HG03103 (cell line): ENCODE measurements around the gene IL26.
"Not testable (repeated sequence)": the region's sequence is repeated elsewhere in the genome, so short reads cannot be mapped to it uniquely, and the experiment has no call there.

Source experiments
- ATAC-seq: cut with Tn5 transposase; IDR thresholded peaks from one replicate; pipeline ENCODE4 v1.9.1; 2021; ENCODE audit warnings: low read depth; ENCODE audit not compliant: unreplicated experiment

The IL26 gene

GRCh38 chr12:68203460-68203875 is 22.1 kb downstream of the IL26 start:
- no peak for ATAC-seq

GRCh38 chr12:68200854-68201253 is 24.8 kb downstream of the IL26 start:
- ATAC-seq, result no peak

DNA sequence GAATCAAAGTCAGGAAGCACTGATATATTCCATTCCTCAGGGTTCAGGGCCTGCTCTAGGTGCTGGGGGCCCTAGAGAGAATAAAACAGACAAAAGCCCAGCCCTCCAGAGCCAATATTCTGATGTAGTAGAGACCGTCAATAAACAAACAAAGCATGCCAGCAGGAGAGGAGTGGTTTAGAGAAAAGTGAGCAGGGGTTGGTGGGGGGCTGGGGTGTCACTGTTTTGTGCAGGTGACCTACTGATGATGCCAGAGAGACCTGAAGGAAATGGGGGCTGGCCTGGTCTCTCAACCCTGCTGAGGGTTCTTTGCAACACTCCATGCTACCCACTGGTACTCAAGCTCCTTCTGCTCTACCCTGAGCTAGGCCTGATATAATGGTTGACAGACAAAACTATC is 26.5 kb downstream of the IL26 start:
- no peak for ATAC-seq

GRCh38 chr12:68198507-68199086 is 27.0 kb downstream of the IL26 start:
- ATAC-seq, result no peak

DNA sequence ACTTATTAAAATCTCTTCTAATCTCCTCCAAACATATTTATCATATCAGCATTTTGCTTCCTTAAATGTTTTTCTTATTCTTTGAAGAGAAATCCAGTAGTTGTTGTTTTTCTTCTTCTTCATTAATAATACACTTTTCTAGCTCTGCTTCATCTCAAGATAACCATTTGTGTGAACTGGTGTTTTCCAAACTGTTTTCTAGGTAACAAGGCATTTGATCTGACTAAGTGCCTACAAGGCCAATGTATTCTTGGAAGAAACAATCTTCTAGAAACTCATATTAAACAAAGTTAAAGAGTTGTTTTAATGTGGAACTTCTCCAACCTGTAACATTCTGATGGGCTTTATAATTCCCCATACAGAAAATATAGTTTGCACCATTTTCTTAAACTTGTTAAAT is 35.3 kb downstream of the IL26 start:
- no peak for ATAC-seq

- ATAC-seq, result no peak
Measured at GRCh38 chr12:68189821-68190242, 35.8 kb downstream of the IL26 start.

DNA sequence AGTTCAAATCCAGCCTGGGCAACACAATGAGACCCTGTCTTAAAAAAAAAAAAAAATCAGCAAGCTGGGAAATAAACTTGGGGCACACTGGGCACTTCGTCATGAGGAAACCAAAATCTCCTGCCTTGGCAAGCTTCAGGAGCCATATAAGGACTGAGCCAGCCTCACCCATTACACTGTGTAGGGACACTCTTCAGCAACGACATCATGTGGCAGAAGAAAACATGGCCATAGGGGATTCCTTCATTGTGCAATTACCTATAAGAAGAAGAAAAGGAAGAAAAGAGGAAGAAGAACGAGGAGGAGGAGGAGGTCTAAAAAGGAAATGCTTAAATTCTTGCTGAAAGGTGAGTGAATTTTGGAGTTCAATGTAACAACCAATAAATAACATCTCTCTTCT is 40.0 kb downstream of the IL26 start:
- no peak for ATAC-seq

- peak; percentile 74 for ATAC-seq
Measured at GRCh38 chr12:68180792-68181744, 44.5 kb downstream of the IL26 start.

DNA sequence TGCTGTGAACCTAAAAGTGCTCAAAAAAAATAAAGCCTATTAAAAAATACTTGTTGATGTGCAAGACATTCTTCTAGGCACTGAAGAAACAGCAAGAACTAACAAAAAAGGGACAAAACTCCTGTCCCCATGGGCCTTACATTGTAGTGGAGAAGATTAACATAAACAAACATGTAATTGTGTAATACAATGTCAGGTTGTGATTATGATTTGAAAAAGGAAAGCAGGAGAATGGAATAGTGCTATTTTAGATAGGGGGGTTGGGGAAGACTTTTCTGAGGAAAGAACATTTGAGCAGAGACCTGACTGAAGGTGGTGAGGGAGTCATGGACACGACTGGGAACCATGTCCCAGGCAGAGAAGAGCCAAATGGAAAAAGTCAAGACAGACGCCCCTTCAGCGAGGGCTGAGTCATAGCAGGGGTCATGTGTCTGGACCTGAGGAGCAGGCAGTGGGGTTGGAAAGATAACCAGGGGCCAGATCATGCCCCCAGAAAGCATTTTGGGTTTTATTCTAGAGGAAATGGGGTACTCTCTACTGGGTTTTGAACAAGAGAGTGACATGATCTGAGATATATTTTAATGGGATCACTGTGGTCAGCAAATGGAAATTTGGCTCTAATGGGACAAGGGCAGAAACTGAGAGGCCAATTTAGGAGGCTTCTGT is 46.7 kb downstream of the IL26 start:
- no peak for ATAC-seq

GRCh38 chr12:68178184-68178583 is 47.4 kb downstream of the IL26 start:
- no peak for ATAC-seq

DNA sequence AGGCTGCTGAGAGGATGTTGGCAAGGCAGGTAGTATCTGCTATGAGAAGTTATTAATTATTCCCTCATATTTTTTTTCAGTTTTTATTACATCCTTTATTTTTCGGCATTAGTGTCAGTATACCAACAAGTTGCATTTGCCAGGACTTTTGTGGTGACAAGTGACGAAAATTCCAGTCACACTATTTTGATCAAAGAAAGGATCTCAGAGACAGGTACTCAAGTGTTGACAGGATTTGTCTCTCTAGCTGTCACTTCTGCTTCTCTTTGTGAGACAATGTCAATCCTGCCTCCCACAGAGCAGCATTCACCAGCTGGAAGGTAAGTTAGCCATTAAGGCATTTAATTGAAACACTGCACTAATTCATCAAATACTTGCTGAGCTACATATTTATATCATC is 48.0 kb downstream of the IL26 start:
- no peak for ATAC-seq

DNA sequence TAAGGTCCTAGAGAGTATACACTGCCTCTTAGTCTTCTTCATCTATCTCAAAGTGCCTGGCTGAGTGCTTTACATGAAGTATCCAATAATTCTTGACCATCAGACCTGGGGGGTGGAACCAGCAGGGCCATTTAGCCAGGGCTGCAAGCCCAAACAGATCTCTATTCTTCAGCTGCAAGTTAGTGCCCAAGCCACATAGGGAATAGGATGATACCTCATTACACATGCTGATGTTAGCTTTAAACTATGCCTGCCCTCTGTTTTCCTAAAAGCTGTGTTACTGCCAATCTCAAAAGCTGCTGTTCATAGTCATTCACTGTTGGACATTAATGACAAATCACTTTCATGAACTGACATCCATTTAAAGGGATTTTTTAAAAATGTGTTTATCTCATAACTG is 49.4 kb downstream of the IL26 start:
- no peak for ATAC-seq

GRCh38 chr12:68175557-68176061 is 50.0 kb downstream of the IL26 start:
- peak; percentile 82 for ATAC-seq

GRCh38 chr12:68174761-68175160 is 50.8 kb downstream of the IL26 start:
- ATAC-seq, result not testable (repeated sequence)

- no peak for ATAC-seq
Measured at GRCh38 chr12:68173792-68174191, 51.8 kb downstream of the IL26 start.

DNA sequence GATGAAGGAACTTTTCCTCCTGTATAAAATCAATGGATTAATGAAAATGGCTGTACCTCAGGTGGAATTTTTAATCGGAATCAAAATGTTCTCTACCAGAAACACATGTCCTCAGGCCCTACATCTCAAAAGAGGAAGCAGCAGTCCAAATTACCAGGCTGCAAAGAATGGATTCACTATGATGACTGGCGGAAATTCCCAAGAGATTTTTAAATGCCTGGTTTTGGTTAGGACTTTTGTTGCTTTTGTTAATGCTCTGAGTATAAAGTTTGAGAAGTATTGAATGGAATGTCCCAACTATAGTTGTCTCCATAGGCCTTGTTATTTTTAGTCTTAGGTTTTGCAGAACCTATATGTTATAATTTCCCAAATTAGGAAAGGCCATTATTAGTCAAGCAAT is 54.9 kb downstream of the IL26 start:
- ATAC-seq, result no peak

- ATAC-seq, result no peak
Measured at GRCh38 chr12:68169213-68169889, 56.3 kb downstream of the IL26 start.

- ATAC-seq, result no peak
Measured at GRCh38 chr12:68166317-68166831, 59.2 kb downstream of the IL26 start.

DNA sequence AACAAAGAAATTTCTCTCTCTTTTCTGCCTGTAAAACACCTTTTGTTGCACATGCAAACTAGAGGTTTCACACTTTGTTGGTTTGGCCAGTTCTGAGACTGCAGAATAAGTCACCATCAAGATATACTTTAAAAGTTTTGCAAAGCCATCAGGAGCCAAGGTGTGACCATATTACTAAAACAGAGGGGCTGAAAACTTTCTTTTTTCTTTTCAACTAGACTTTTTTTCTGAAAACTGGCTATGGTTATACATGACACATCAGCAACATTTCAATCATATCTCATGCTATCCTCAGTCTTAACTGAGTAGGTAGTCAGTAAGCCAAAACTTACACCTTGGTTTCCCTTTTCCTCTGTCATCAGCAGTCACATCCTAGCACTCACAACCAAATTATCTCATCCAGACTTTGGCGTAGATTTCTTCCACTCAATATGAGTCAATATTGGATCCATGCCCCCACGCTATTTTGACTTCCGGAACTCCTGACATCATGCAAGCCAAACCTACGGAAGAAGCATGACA is 62.0 kb downstream of the IL26 start:
- ATAC-seq, result no peak

DNA sequence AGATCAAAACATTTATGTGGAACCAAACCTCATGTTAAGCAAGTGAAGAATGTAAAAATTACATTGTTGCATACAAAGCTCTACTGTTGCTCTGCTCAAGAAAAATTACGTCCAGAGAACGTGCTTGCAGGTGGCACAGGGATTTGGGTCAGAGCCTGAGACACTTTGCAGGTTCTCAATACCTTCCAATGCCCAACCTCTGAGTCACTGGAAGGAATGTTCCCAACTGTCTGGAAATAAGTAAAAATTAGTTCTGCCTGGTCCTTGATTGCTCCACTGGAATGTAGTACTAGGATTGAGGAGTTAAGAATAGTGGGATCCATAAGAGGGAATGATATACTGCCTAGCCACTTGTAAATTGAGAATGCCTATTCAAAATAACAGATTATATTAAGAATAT is 63.2 kb downstream of the IL26 start:
- no peak for ATAC-seq
